OCI-LY1 (cell line): ENCODE data around the gene NR3C1.

ENCODE experiments used
- H2AFZ ChIP-seq: fragments of 200-600 bp; sonication (generic), shearing (Covaris generic); 2 replicates; pipeline ENCODE4 v1.6.0; 2014; ENCODE audit warnings: antibody characterized with exemption, mild to moderate bottlenecking, low read length
- H3F3A ChIP-seq: fragments of 200-600 bp; sonication (generic), shearing (Covaris generic); 2 replicates; pipeline ENCODE4 v1.6.0; 2014; ENCODE audit warnings: mild to moderate bottlenecking, antibody characterized with exemption, low read length, moderate library complexity; ENCODE audit not compliant: insufficient read depth
- H3K27ac ChIP-seq: fragments of 200-600 bp; sonication (generic); 2 replicates; pipeline ENCODE4 v1.5.1; 2014; ENCODE audit warnings: low read length, mixed run types, mild to moderate bottlenecking, low read depth; ENCODE audit not compliant: poor library complexity, severe bottlenecking
- H3K27me3 ChIP-seq: fragments of 200-600 bp; sonication (generic); 2 replicates; pipeline ENCODE4 v1.6.0; 2014; ENCODE audit warnings: antibody characterized with exemption, mild to moderate bottlenecking, low read length, moderate library complexity; ENCODE audit not compliant: insufficient read depth
- H3K36me3 ChIP-seq: fragments of 200-600 bp; sonication (generic); 2 replicates; pipeline ENCODE4 v1.6.1; 2014; ENCODE audit warnings: mild to moderate bottlenecking, antibody characterized with exemption, low read length, moderate library complexity, mixed read lengths; ENCODE audit not compliant: insufficient read depth
- H3K4me1 ChIP-seq: fragments of 200-600 bp; sonication (generic); 2 replicates; pipeline ENCODE4 v1.5.1; 2014; ENCODE audit warnings: mild to moderate bottlenecking, low read length, moderate library complexity; ENCODE audit not compliant: insufficient read depth, severe bottlenecking
- H3K4me2 ChIP-seq: fragments of 200-600 bp; sonication (generic), shearing (Covaris generic); 2 replicates; pipeline ENCODE4 v1.6.1; 2014; ENCODE audit warnings: low read length
- H3K4me3 ChIP-seq: fragments of 200-600 bp; sonication (generic); 2 replicates; pipeline ENCODE4 v1.5.1; 2014; ENCODE audit warnings: low read length, low read depth, mild to moderate bottlenecking, mixed read lengths; ENCODE audit not compliant: poor library complexity, severe bottlenecking
- H3K79me2 ChIP-seq: fragments of 200-600 bp; shearing (Covaris generic); 2 replicates; pipeline ENCODE4 v1.6.1; 2016; ENCODE audit warnings: mixed run types, low read length, mixed read lengths; ENCODE audit not compliant: insufficient read depth
- H3K9ac ChIP-seq: fragments of 200-600 bp; sonication (generic), shearing (Covaris generic); 2 replicates; pipeline ENCODE4 v1.6.1; 2014; ENCODE audit warnings: mild to moderate bottlenecking, low read length, mixed read lengths
- H3K9me2 ChIP-seq: fragments of 200-600 bp; sonication (generic), shearing (Covaris generic); 2 replicates; pipeline ENCODE4 v1.6.1; 2014; ENCODE audit warnings: low read depth, mild to moderate bottlenecking, low read length, mixed read lengths
- H3K9me3 ChIP-seq: fragments of 200-600 bp; shearing (Covaris generic); 2 replicates; pipeline ENCODE4 v1.6.1; 2014; ENCODE audit warnings: low read length, mixed read lengths
- H4K20me1 ChIP-seq: fragments of 200-600 bp; sonication (generic), shearing (Covaris generic); 2 replicates; pipeline ENCODE4 v1.6.0; 2016; ENCODE audit warnings: mild to moderate bottlenecking, low read length; ENCODE audit not compliant: insufficient read depth
- EZH2 ChIP-seq: fragments of 200-600 bp; sonication (generic), shearing (Covaris generic); IDR thresholded peaks from 2 replicates; pipeline ENCODE4 v1.8.0; 2017; ENCODE audit warnings: borderline replicate concordance, mixed run types, mild to moderate bottlenecking, antibody characterized with exemption, low read length, moderate library complexity, mixed read lengths
- TF ChIP-seq, protein P1 (sequence below): fragments of 200-600 bp; sonication (generic), shearing (Covaris generic); IDR thresholded peaks from 2 replicates; pipeline ENCODE4 v1.5.1; 2017; ENCODE audit warnings: mild to moderate bottlenecking, antibody characterized with exemption, low read length, moderate library complexity, mixed read lengths

NR3C1 gene

DNA sequence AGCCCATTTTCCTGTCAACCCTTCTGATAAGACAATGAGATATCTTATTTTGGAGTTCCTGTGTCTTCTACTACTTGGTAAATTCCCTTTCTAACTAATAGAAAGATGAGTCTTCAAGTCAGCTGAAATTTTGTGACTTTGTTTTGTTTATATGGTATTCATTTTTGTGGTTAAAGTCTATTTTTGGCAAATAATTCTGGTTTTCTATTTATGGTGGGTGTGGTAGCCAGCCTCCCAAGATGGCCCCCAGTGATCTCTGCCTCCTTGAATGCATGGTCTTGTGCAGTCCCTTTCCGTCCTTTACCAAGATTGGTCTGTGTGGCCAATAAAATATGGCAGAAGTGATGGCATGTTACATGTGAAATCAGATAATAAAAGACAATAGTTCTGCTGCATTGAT is 91.5 kb downstream of the NR3C1 start:
- TF ChIP-seq, protein P1, sequence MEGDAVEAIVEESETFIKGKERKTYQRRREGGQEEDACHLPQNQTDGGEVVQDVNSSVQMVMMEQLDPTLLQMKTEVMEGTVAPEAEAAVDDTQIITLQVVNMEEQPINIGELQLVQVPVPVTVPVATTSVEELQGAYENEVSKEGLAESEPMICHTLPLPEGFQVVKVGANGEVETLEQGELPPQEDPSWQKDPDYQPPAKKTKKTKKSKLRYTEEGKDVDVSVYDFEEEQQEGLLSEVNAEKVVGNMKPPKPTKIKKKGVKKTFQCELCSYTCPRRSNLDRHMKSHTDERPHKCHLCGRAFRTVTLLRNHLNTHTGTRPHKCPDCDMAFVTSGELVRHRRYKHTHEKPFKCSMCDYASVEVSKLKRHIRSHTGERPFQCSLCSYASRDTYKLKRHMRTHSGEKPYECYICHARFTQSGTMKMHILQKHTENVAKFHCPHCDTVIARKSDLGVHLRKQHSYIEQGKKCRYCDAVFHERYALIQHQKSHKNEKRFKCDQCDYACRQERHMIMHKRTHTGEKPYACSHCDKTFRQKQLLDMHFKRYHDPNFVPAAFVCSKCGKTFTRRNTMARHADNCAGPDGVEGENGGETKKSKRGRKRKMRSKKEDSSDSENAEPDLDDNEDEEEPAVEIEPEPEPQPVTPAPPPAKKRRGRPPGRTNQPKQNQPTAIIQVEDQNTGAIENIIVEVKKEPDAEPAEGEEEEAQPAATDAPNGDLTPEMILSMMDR = no peak
- no peak for TF ChIP-seq EZH2
- no peaks in the 10 kb centered on the region for H3K9me2 ChIP-seq
- no peaks in the 10 kb centered on the region for H3K27me3 ChIP-seq
- no peak overlapping the region for H3K4me3 ChIP-seq
- 0 out of 2 replicates have a peak, but pooled peaks cover 2% of the 10 kb centered on the region for H3K9me3 ChIP-seq
- peaks cover 76% of the 10 kb centered on the region for H3K36me3 ChIP-seq
- H2AFZ ChIP-seq = no peak overlapping the region
- H3K9ac ChIP-seq = no peak overlapping the region
- H4K20me1 ChIP-seq = no peaks in the 10 kb centered on the region
- no peak overlapping the region for H3K4me2 ChIP-seq
- peaks cover 40% of the 10 kb centered on the region for H3K79me2 ChIP-seq
- no peaks in the 10 kb centered on the region for H3F3A ChIP-seq
- peaks cover 34% of the 10 kb centered on the region for H3K4me1 ChIP-seq
- H3K27ac ChIP-seq = no peak overlapping the region

DNA sequence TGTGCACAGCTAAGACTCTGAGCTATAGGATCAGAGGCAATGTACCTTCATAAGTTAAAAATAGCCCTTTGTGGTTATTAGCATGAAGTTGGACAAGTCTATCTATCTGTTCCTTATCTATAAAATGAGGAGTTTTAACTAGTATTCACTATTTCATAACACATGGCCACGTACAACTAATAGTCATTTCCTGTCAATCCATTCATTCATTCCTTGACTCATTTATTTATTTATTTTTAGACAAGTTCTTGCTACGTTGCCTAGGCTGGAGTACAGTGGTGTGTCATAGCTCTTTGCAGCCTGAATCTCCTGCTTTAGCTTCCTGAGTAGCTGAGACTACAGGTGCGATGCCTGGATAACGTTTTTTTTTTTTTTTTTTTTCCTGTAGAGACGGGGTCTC is 92.1 kb downstream of the NR3C1 start:
- Histone ChIP-seq H3K9ac (no peak overlapping the region), H2AFZ (no peak overlapping the region), H3K4me2 (no peak overlapping the region), H3K79me2 (peaks cover 35% of the 10 kb centered on the region), H3K4me1 (peaks cover 29% of the 10 kb centered on the region), H3K4me3 (no peak overlapping the region), H3K9me2 (no peaks in the 10 kb centered on the region), H3K9me3 (0 out of 2 replicates have a peak, but pooled peaks cover 2% of the 10 kb centered on the region), H3K36me3 (peaks cover 81% of the 10 kb centered on the region), H3F3A (no peaks in the 10 kb centered on the region), H4K20me1 (no peaks in the 10 kb centered on the region), H3K27me3 (no peaks in the 10 kb centered on the region), H3K27ac (no peak overlapping the region)
- TF ChIP-seq, protein P1 = no peak
- TF ChIP-seq EZH2 = no peak

DNA sequence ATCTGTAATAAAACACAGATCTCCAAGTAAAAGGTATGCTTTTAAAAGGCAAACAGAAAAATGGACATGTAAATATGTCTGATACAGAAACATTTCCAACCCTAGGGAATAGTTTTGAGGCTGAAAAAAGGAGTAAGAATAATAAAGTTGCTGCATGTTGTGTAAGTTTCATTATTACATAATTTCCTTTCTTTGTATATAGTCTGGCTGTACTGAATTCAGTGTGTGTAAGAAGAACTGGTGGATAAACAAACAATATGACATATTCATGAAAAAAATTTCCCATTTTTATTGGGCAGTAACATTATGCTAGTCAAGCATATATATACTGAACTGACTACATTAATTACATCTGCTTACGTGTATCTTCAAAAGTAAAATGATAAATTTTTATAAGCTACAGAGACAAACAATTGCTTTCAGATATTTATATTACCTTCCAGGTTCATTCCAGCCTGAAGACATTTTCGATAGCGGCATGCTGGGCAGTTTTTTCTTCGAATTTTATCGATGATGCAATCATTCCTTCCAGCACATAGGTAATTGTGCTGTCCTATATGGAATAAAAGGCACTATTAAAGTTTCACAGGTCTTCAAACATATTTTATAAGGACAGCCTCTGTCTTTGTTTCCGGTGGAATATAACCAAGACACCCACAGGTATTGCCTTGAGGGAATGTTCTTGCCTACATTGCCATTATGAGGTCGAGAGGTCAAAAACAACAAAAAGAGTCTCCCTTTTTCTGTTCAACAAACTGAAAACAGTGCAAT is 93.6 kb downstream of the NR3C1 start:
- no peak overlapping the region for H3K4me2 ChIP-seq
- peaks cover 14% of the 10 kb centered on the region for H3K4me1 ChIP-seq
- no peak overlapping the region for H2AFZ ChIP-seq
- H4K20me1 ChIP-seq = no peaks in the 10 kb centered on the region
- H3K4me3 ChIP-seq = no peak overlapping the region
- H3K9me3 ChIP-seq = 0 out of 2 replicates have a peak, but pooled peaks cover 7% of the 10 kb centered on the region
- peaks cover 93% of the 10 kb centered on the region for H3K36me3 ChIP-seq
- H3F3A ChIP-seq = no peaks in the 10 kb centered on the region
- H3K79me2 ChIP-seq = peaks cover 23% of the 10 kb centered on the region; the same call in 1 of the 2 replicates
- H3K9ac ChIP-seq = no peak overlapping the region
- TF ChIP-seq, protein P1 = no peak
- TF ChIP-seq EZH2 = no peak
- no peaks in the 10 kb centered on the region for H3K9me2 ChIP-seq
- H3K27me3 ChIP-seq = no peaks in the 10 kb centered on the region
- no peak overlapping the region for H3K27ac ChIP-seq
